Uterus (tissue), 4 donors: Measurements from ENCODE around the gene CD80. TPM values are rescaled to one million over a fixed set of nuclear protein-coding genes. Genes with fewer than 3 reads are reported as not detected.

Source experiments
- DNase-seq, 2 donors: peaks; one replicate each; pipeline ENCODE4 v3.0.0-alpha.2; 2019 to 2020
- H3K27ac ChIP-seq, 2 donors: fragments of 200-600 bp; sonication (generic); 1 replicate in 1 of 2; 2 replicates in 1 of 2; pipeline ENCODE4 v1.5.1; 2016 to 2018
- H3K27me3 ChIP-seq, 2 donors: fragments of 200-600 bp; sonication (generic); one replicate each; pipeline ENCODE4 v1.5.1; 2018 to 2019; ENCODE audit warnings: control low read depth in 1 of 2
- H3K36me3 ChIP-seq, 2 donors: fragments of 200-600 bp; sonication (generic); one replicate each; pipeline ENCODE4 v1.5.1; 2019; ENCODE audit warnings: control low read depth in 1 of 2
- H3K4me1 ChIP-seq, 2 donors: fragments of 200-600 bp; sonication (generic); one replicate each; pipeline ENCODE4 v1.5.1; 2018 to 2019; ENCODE audit warnings: control low read depth in 1 of 2
- H3K4me3 ChIP-seq, 2 donors: fragments of 200-600 bp; sonication (generic); 1 replicate in 1 of 2; 2 replicates in 1 of 2; pipeline ENCODE4 v1.5.1; 2018 to 2019; ENCODE audit warnings: mild to moderate bottlenecking in 1 of 2
- H3K9me3 ChIP-seq, 2 donors: fragments of 200-600 bp; sonication (generic); one replicate each; pipeline ENCODE4 v1.5.1; 2019; ENCODE audit warnings: control low read depth in 1 of 2
- POLR2A ChIP-seq, 2 donors: fragments of 450-650 bp; IDR thresholded peaks; one replicate each; pipeline ENCODE4 v1.6.1; 2016; ENCODE audit warnings: antibody characterized with exemption in 2 of 2, mild to moderate bottlenecking in 1 of 2, moderate library complexity in 1 of 2
- intact Hi-C: fragments of 100-400 bp; cut with DNase I; formaldehyde crosslinking; loops from one replicate; pipeline ENCODE4 v1.15.1; 2023; ENCODE audit warnings: low total_unique reads
- total RNA-seq, 4 donors: library from RNA; depleted of rRNA in 3 of 4; stranded (reverse); fragments of >200 nt in 3 of 4; gene quantifications; one replicate each; pipeline versions ENCODE4 v1.1.0 to v1.2.4, GENCODE V29; 2014 to 2023
- TF ChIP-seq, protein P1 (sequence below), 4 experiments: fragments of 200-600 bp in 2 of 4; fragments of 450-650 bp in 2 of 4; sonication (generic) in 2 of 4; IDR thresholded peaks; one replicate each; pipeline ENCODE4 v1.5.1; 2016 to 2019; ENCODE audit warnings: antibody characterized with exemption in 4 of 4, mild to moderate bottlenecking in 2 of 4, moderate library complexity in 1 of 4
- donor health status: DM: yes; HTN: yes; CAD: no.

The CD80 gene
- total RNA-seq, 4 donors from 2014 or later, result 0.14 to 2.9 (median 1.1) TPM; not detected in 1

DNA sequence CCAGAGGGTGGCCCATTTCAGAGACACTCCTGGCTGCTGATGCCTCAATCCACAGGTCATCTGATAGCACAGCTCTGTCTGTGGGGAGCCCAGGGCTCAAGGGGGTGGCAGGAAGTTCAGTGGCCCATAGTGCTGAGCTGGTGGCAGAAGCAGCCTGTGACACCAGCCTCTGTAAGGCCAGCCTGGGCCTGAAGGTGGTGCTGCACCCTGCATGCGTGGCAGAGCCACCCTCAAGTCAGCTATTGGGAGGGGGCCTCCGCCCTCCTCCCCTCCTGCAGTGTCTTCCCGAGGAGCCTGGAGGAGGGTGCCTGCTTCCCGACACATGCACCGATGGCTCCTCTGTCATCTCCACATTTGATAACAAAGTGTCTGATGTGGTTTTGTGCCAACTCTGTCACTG lies 41.3 kb upstream of the CD80 start:
- no peaks in the 10 kb centered on the region for H3K9me3 ChIP-seq
- no peaks in the 10 kb centered on the region for H3K4me1 ChIP-seq
- DNase-seq, result no peak
- H3K27ac ChIP-seq, result peak overlapping the region in 1 of 2 donors; percentile 40
- no peak for TF ChIP-seq POLR2A (IDR thresholded peaks at IDR 0.05)
- TF ChIP-seq, protein P1, sequence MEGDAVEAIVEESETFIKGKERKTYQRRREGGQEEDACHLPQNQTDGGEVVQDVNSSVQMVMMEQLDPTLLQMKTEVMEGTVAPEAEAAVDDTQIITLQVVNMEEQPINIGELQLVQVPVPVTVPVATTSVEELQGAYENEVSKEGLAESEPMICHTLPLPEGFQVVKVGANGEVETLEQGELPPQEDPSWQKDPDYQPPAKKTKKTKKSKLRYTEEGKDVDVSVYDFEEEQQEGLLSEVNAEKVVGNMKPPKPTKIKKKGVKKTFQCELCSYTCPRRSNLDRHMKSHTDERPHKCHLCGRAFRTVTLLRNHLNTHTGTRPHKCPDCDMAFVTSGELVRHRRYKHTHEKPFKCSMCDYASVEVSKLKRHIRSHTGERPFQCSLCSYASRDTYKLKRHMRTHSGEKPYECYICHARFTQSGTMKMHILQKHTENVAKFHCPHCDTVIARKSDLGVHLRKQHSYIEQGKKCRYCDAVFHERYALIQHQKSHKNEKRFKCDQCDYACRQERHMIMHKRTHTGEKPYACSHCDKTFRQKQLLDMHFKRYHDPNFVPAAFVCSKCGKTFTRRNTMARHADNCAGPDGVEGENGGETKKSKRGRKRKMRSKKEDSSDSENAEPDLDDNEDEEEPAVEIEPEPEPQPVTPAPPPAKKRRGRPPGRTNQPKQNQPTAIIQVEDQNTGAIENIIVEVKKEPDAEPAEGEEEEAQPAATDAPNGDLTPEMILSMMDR (IDR thresholded peaks at IDR 0.05), result no peak
- no peaks in the 10 kb centered on the region for H3K36me3 ChIP-seq
- intact Hi-C loops, result no loop called here
- H3K4me3 ChIP-seq, result no peak overlapping the region
- no peaks in the 10 kb centered on the region for H3K27me3 ChIP-seq

DNA sequence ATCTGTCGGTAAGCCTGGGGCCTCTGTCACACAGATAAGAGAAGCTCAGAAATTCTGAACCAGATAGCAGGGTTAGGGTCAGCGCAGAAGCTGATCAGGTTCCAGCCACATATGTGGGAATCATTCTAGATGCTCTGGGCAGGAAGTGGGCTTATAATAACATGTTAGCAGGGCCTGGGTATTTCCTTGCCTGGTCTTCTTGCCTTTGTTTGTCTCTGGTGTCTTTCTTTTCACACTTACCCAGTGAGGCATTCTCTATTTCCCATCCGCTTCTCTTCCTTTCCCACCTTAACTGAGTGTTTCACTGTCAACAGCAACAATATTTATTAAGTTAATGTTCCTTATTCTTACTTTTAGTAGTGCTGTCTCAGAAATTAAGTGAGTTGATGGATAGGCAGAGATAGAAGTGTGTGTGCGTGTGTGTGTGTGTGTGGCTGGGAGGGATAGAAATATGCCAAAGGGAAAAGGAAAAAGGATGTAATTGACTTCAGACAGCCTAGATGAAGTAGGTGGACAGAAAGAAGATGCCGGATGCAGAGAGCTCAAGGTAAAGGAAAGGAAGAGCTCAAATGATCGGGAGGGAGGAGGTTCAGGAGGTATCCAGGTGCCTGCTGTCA lies 40.3 kb upstream of the CD80 start:
- H3K27me3 ChIP-seq, result no peaks in the 10 kb centered on the region

DNA sequence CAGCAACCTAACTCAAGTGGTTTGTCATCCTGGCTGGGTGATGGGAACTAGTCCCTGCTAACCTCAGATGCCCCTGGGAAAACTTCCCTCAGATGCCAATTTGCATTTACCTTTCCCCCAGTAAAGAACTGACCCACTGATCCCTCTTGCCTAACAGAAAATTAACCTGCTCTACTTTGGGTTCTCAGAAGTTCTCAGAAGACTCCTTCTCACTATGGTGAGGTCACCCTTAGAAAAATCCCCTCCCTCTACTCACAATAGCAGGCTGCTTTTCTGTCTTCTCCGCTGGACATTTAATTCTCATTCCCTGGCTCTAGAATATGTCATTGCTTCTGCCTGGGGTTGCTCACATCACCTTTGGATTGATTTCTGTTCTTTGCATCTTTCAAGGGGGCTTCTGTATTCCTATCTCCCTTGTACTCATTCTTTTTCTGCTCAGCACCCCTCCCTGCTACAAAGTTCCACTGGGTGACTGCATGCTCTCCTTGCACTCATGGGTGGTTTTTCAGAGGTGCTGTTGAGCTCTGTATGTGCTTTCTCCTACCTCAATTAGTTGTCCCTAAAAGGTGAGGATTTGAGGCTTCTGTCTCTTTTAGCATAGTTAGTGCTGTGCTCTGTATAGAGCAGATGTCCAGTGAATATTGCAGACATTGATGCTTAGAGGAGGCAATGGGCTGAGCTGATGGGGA lies 39.1 kb upstream of the CD80 start:
- intact Hi-C loops, result no loop called here
- H3K36me3 ChIP-seq, result no peaks in the 10 kb centered on the region
- H3K9me3 ChIP-seq, result no peaks in the 10 kb centered on the region
- no peak overlapping the region for H3K4me3 ChIP-seq
- H3K4me1 ChIP-seq, result no peaks in the 10 kb centered on the region
- no peak for DNase-seq
- no peaks in the 10 kb centered on the region for H3K27me3 ChIP-seq
- H3K27ac ChIP-seq, result peak overlapping the region; percentile 50 to 52
- TF ChIP-seq, protein P1 (IDR thresholded peaks at IDR 0.05), result no peak
- no peak for TF ChIP-seq POLR2A (IDR thresholded peaks at IDR 0.05)

More for the DNA sequence above, 40.3 kb upstream of the CD80 start:
- intact Hi-C loops, result no loop called here
- DNase-seq, result no peak
- Histone ChIP-seq H3K36me3 (no peaks in the 10 kb centered on the region), H3K4me3 (no peak overlapping the region), H3K27ac (peak overlapping the region in 1 of 2 donors; percentile 52), H3K9me3 (no peaks in the 10 kb centered on the region), H3K4me1 (no peaks in the 10 kb centered on the region)
- no peak for TF ChIP-seq POLR2A (IDR thresholded peaks at IDR 0.05)
- TF ChIP-seq, protein P1 (IDR thresholded peaks at IDR 0.05), result no peak

DNA sequence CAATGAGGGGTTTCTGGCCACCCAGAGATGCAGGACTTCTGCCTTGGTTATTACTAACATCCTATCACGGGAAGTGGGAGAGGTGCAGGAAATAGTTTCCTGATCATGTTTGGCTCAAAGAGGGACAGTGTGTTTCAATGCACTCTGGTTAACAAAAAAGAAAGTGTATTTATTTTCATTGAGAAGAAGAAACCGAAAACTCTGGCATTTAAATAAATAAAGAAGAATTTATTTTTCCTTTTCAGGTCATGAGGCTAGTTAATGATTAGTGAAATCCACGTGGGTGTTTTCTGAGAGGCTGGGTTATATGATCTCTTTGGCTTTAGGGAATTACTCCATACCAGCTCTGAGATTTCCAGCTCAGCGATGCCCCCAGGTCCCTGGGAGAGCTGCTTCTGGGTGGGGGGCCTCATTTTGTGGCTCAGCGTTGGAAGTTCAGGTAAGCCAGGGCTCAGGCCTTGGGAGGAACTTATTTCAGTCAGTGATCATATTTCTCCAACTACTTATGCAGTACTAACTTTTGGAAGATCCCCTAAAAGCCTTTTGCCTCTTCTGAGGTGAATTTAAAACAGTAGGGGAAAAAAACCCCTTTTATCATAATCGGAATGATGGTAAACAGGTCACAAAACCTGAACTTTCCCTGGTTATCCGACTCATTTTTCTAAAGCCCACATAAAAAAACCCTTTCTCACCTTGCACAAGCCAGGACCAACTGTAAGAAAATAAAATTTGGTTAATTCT lies 38.3 kb upstream of the CD80 start, which contains the start of gene PLA1A:
TSS of gene PLA1A (plus strand) at position 338 of the 741 bp plus-strand sequence. CDS start at position 367, 29 bp downstream.
- no peak for DNase-seq
- Histone ChIP-seq H3K27me3 (no peaks in the 10 kb centered on the region), H3K9me3 (no peaks in the 10 kb centered on the region), H3K4me3 (no peak within 1 kb of the TSS), H3K4me1 (no peaks in the 10 kb centered on the region), H3K27ac (peak within 1 kb of the TSS; percentile 50 to 52), H3K36me3 (no peaks in the 10 kb centered on the region)
- no peak for TF ChIP-seq POLR2A (IDR thresholded peaks at IDR 0.05)
- TF ChIP-seq, protein P1 (IDR thresholded peaks at IDR 0.05), result no peak
- intact Hi-C loops, result no loop called here

DNA sequence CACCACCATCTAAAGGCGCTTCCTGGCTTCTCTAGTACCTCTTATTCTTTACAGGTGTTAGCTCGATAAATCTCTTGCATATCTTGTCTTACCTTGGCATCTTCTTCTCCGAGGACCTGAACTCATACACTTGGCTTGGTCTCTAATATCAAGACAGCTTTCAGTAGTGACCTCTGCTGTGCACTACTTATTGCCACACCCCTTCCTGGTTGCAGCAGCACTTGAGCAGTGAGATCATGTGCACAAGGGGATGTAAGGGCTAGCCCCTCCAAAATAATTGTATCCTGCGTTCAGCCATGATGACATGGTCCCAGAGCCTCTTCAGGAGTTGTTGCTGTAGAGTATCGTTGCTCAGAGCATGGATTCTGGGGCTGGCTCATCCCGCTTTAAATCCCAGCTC lies 37.0 kb upstream of the CD80 start:
- no peak for DNase-seq
- no peaks in the 10 kb centered on the region for H3K9me3 ChIP-seq
- no peaks in the 10 kb centered on the region for H3K4me1 ChIP-seq
- intact Hi-C loops, result no loop called here
- no peaks in the 10 kb centered on the region for H3K36me3 ChIP-seq
- no peak overlapping the region for H3K27ac ChIP-seq
- TF ChIP-seq, protein P1 (IDR thresholded peaks at IDR 0.05), result no peak
- TF ChIP-seq POLR2A (IDR thresholded peaks at IDR 0.05), result no peak
- H3K4me3 ChIP-seq, result no peak overlapping the region
- no peaks in the 10 kb centered on the region for H3K27me3 ChIP-seq
